MCF 10A (cell line): ENCODE data around the gene CIDEB. TPM values are rescaled to one million over a fixed set of nuclear protein-coding genes. Genes with fewer than 3 reads are reported as not detected.

Experiments
- BruUV-seq: library from RNA; stranded (reverse); fragments of 400-500 nt; replicated peaks from 2 replicates; lab custom pipeline; 2021; lab: Mats Ljungman, UMichigan
- CTCF ChIA-PET: fragments of 300-600 bp; sonication (Branson Sonifier 250); formaldehyde crosslinking; extraction: SDS; loops from one replicate; lab custom pipeline; 2021; ENCODE audit warnings: antibody characterized with exemption, inconsistent platforms; lab: Yijun Ruan, JAX
- POLR2A ChIA-PET: fragments of 300-600, 350-650 bp; sonication (Branson Sonifier 250); formaldehyde crosslinking; extraction: SDS; loops from one replicate; lab custom pipeline; 2020; ENCODE audit warnings: antibody characterized with exemption, inconsistent platforms; lab: Yijun Ruan, JAX
- DNase-seq: peaks from one replicate; pipeline ENCODE4 v3.0.0-alpha.2; 2018; ENCODE audit not compliant: unreplicated experiment
- H3K27ac Mint-ChIP-seq: one replicate; pipeline ENCODE4 v1.8.0; 2022; ENCODE audit warnings: mild to moderate bottlenecking, low read depth, mixed read lengths; ENCODE audit not compliant: unreplicated experiment
- H3K27me3 Mint-ChIP-seq: one replicate; pipeline ENCODE4 v1.8.0; 2022; ENCODE audit warnings: mixed read lengths; ENCODE audit not compliant: insufficient read depth, unreplicated experiment
- H3K36me3 Mint-ChIP-seq: one replicate; pipeline ENCODE4 v1.8.0; 2022; ENCODE audit warnings: mild to moderate bottlenecking, moderate library complexity, mixed read lengths; ENCODE audit not compliant: insufficient read depth, unreplicated experiment
- H3K4me1 Mint-ChIP-seq: one replicate; pipeline ENCODE4 v1.8.0; 2022; ENCODE audit warnings: mixed read lengths; ENCODE audit not compliant: insufficient read depth, unreplicated experiment
- H3K4me3 Mint-ChIP-seq: one replicate; pipeline ENCODE4 v1.8.0; 2022; ENCODE audit warnings: mild to moderate bottlenecking, moderate library complexity, mixed read lengths; ENCODE audit not compliant: unreplicated experiment
- H3K9me3 Mint-ChIP-seq: one replicate; pipeline ENCODE4 v1.8.0; 2022; ENCODE audit warnings: mixed read lengths; ENCODE audit not compliant: unreplicated experiment
- CTCF ChIP-seq: fragments of 200-600 bp; IDR thresholded peaks from one replicate; pipeline ENCODE4 v1.8.0; 2022; ENCODE audit warnings: antibody characterized with exemption, mild to moderate bottlenecking; ENCODE audit not compliant: unreplicated experiment
- intact Hi-C: fragments of 100-400 bp; cut with micrococcal nuclease; formaldehyde crosslinking; loops from 2 replicates; pipeline ENCODE4 v1.14.1; 2022
- total RNA-seq: library from RNA; stranded (reverse); gene quantifications from 2 replicates; pipeline ENCODE4 v1.2.3, GENCODE V29; 2022

The CIDEB gene
- total RNA-seq, 1 experiment from 2014 or later = 1.3 TPM

DNA sequence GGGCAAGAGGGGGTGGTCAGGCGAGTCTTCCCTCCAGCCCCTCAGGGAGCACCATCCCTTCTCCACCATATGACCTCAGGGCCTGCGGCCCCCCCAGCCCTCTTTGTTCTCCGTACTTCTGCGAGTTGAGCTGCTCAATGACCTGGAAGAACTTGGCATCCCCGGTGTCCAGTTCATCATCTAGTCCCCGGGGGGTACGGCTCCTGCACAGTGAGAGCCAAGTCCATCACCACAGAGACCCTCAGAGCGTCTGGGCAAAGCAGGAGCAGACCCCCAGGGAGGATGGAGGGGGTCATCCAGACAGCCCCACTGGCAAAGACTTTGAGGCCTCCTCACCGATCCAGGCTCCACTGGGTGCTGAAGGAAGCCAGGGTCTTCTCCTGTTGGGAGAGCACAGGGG lies 18.2 kb upstream of the CIDEB start:
- ChIA-PET POLR2A (no interaction called here), CTCF (interaction anchor here (0.6 to 9.2 kb wide), 7 partner anchors 17 to 384 kb away, joined by 3 to 109 read pairs (median 5); partner anchors contain the start of gene CIDEB)
- H3K27ac Mint-ChIP-seq = no peak overlapping the region
- H3K36me3 Mint-ChIP-seq = no peaks in the 10 kb centered on the region
- H3K27me3 Mint-ChIP-seq = no peaks in the 10 kb centered on the region
- no peaks in the 10 kb centered on the region for H3K4me1 Mint-ChIP-seq
- intact Hi-C loops = no loop called here
- H3K9me3 Mint-ChIP-seq = no peaks in the 10 kb centered on the region
- no peak for DNase-seq
- H3K4me3 Mint-ChIP-seq = no peak overlapping the region
- BruUV-seq = no TSS peak
- TF ChIP-seq CTCF = no peak

GRCh38 chr14:24325041-24325530 lies 17.3 kb upstream of the CIDEB start:
- no peak overlapping the region for H3K4me3 Mint-ChIP-seq
- no peak for DNase-seq
- POLR2A ChIA-PET = interaction anchor here (0.6 kb wide), 1 partner anchor 12 kb away, joined by 3 read pairs; no protein-coding TSS in a partner anchor
- TF ChIP-seq CTCF = no peak
- CTCF ChIA-PET = interaction anchor here (0.8 to 3.4 kb wide), 10 partner anchors 8 to 116 kb away, joined by 3 to 25 read pairs (median 4); partner anchors contain the start of genes CIDEB, LTB4R and LTB4R2
- intact Hi-C loops = no loop called here
- H3K27ac Mint-ChIP-seq = no peak overlapping the region
- no peaks in the 10 kb centered on the region for H3K36me3 Mint-ChIP-seq
- no peaks in the 10 kb centered on the region for H3K9me3 Mint-ChIP-seq
- peaks cover 6% of the 10 kb centered on the region for H3K27me3 Mint-ChIP-seq
- no peaks in the 10 kb centered on the region for H3K4me1 Mint-ChIP-seq
- BruUV-seq = no TSS peak

GRCh38 chr14:24324024-24324423 lies 16.2 kb upstream of the CIDEB start:
- POLR2A ChIA-PET = no interaction called here
- CTCF ChIA-PET = interaction anchor here (0.6 to 3.4 kb wide), 7 partner anchors 9 to 117 kb away, joined by 3 to 25 read pairs (median 6); partner anchors contain the start of genes LTB4R and LTB4R2

DNA sequence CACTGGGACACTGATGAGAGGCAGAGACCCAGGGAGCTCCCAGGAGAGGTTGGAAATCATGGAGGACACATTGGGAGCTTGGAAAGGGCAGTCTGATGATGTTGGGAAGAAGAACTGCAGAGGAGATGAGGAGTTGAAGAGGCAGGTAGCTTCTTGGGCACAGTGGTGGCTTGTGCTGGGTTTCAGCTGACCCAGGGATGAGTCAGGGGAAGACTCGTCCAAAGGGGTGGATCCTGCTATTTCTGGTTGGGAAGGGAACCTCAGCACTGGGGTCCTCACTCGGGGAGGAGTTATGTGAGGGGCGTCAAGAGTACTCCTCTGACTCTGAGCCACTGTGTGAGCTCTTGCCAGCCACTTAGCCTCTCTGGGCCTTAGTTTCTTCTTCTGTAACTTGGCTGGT lies 15.6 kb upstream of the CIDEB start:
- DNase-seq = no peak
- CTCF ChIA-PET = interaction anchor here (0.5 to 3.4 kb wide), 9 partner anchors 9 to 118 kb away, joined by 3 to 13 read pairs (median 4); partner anchors contain the start of genes ADCY4, LTB4R and LTB4R2
- Mint-ChIP-seq H3K27ac (no peak overlapping the region), H3K4me1 (no peaks in the 10 kb centered on the region), H3K27me3 (peaks cover 23% of the 10 kb centered on the region), H3K9me3 (no peaks in the 10 kb centered on the region), H3K4me3 (no peak overlapping the region), H3K36me3 (peaks cover 4% of the 10 kb centered on the region)
- POLR2A ChIA-PET = no interaction called here
- no peak for TF ChIP-seq CTCF
- intact Hi-C loops = no loop called here
- no TSS peak for BruUV-seq

More at GRCh38 chr14:24324024-24324423, 16.2 kb upstream of the CIDEB start:
- no peaks in the 10 kb centered on the region for H3K4me1 Mint-ChIP-seq
- H3K27me3 Mint-ChIP-seq = peaks cover 17% of the 10 kb centered on the region
- intact Hi-C loops = no loop called here
- no peak for DNase-seq
- no peak for TF ChIP-seq CTCF
- H3K4me3 Mint-ChIP-seq = no peak overlapping the region
- H3K36me3 Mint-ChIP-seq = peaks cover 1% of the 10 kb centered on the region
- no peaks in the 10 kb centered on the region for H3K9me3 Mint-ChIP-seq
- BruUV-seq = no TSS peak
- no peak overlapping the region for H3K27ac Mint-ChIP-seq
